Karpas-422 (cell line): ENCODE results near the gene CST3. TPM values are rescaled to one million over a fixed set of nuclear protein-coding genes. Genes with fewer than 3 reads are reported as not detected.

Experiments
- DNase-seq: peaks from one replicate; pipeline ENCODE4 v3.0.0-alpha.2; 2015
- H2AFZ ChIP-seq: fragments of 200-600 bp; sonication (generic); 2 replicates; pipeline ENCODE4 v1.6.1; 2014; ENCODE audit warnings: antibody characterized with exemption, low read length, mixed read lengths
- H3K27ac ChIP-seq: fragments of 200-600 bp; sonication (generic); 2 replicates; pipeline ENCODE4 v1.5.1; 2014; ENCODE audit warnings: mild to moderate bottlenecking, low read length, moderate library complexity
- H3K27me3 ChIP-seq: fragments of 200-600 bp; sonication (generic); 2 replicates; pipeline ENCODE4 v1.6.1; 2014; ENCODE audit warnings: low read length, mixed read lengths
- H3K36me3 ChIP-seq: fragments of 200-600 bp; sonication (generic); 2 replicates; pipeline ENCODE4 v1.6.1; 2014; ENCODE audit warnings: low read length, mixed read lengths; ENCODE audit not compliant: insufficient read depth
- H3K4me1 ChIP-seq: fragments of 200-600 bp; sonication (generic); 2 replicates; pipeline ENCODE4 v1.6.1; 2014; ENCODE audit warnings: mild to moderate bottlenecking, low read length, mixed read lengths
- H3K4me2 ChIP-seq: fragments of 200-600 bp; sonication (generic); 2 replicates; pipeline ENCODE4 v1.6.1; 2014; ENCODE audit warnings: low read length, low read depth, mild to moderate bottlenecking; ENCODE audit not compliant: poor library complexity, severe bottlenecking
- H3K4me3 ChIP-seq: fragments of 200-600 bp; sonication (generic); 2 replicates; pipeline ENCODE4 v1.5.1; 2014; ENCODE audit warnings: mild to moderate bottlenecking, antibody characterized with exemption, low read length, mixed read lengths
- H3K79me2 ChIP-seq: fragments of 200-600 bp; sonication (generic); 2 replicates; pipeline ENCODE4 v1.6.1; 2014; ENCODE audit warnings: mild to moderate bottlenecking, low read length, mixed read lengths
- H3K9ac ChIP-seq: fragments of 200-600 bp; sonication (generic); 2 replicates; pipeline ENCODE4 v1.6.0; 2014; ENCODE audit warnings: low read length
- H3K9me2 ChIP-seq: fragments of 200-600 bp; sonication (generic), shearing (Covaris generic); replicated peaks from 2 replicates; pipeline ENCODE4 v1.6.0; 2014; ENCODE audit warnings: mild to moderate bottlenecking, low read length, moderate library complexity; ENCODE audit not compliant: insufficient read depth
- H3K9me3 ChIP-seq: fragments of 300-700, 200-600 bp; sonication (generic); 2 replicates; pipeline ENCODE4 v1.6.1; 2014; ENCODE audit warnings: low read length, mixed read lengths
- H4K20me1 ChIP-seq: fragments of 200-600 bp; sonication (generic); 2 replicates; pipeline ENCODE4 v1.6.1; 2014; ENCODE audit warnings: mild to moderate bottlenecking, antibody characterized with exemption, low read length, low read depth; ENCODE audit not compliant: insufficient read depth
- total RNA-seq: library from RNA; depleted of rRNA; stranded (reverse); fragments of >200 nt; shearing (Covaris generic); gene quantifications from 2 replicates; pipeline ENCODE4 v1.2.3, GENCODE V29; 2014; ENCODE audit warnings: low replicate concordance

CST3 gene
- total RNA-seq, 1 experiment from 2014 or later, result not detected

- Histone ChIP-seq H3K4me2 (no peak overlapping the region), H3K9me3 (no peaks in the 10 kb centered on the region), H3K4me3 (no peak overlapping the region), H3K9me2 (no peaks in the 10 kb centered on the region), H3K9ac (no peak overlapping the region), H3K27ac (no peak overlapping the region), H3K36me3 (no peaks in the 10 kb centered on the region), H3K27me3 (no peaks in the 10 kb centered on the region), H4K20me1 (no peaks in the 10 kb centered on the region), H2AFZ (no peak overlapping the region), H3K4me1 (no peaks in the 10 kb centered on the region), H3K79me2 (no peaks in the 10 kb centered on the region)
- no peak for DNase-seq
These were observed 23.6 kb downstream of the CST3 start for GRCh38 chr20:23614163-23614562.

- Histone ChIP-seq H3K27me3 (no peaks in the 10 kb centered on the region), H3K36me3 (no peaks in the 10 kb centered on the region), H2AFZ (no peak overlapping the region), H4K20me1 (no peaks in the 10 kb centered on the region), H3K4me1 (no peaks in the 10 kb centered on the region), H3K27ac (no peak overlapping the region), H3K9me3 (no peaks in the 10 kb centered on the region), H3K9me2 (no peaks in the 10 kb centered on the region), H3K4me3 (no peak overlapping the region), H3K79me2 (no peaks in the 10 kb centered on the region), H3K9ac (no peak overlapping the region), H3K4me2 (no peak overlapping the region)
- DNase-seq, result no peak
These were observed 24.1 kb downstream of the CST3 start for GRCh38 chr20:23613676-23614075.

DNA sequence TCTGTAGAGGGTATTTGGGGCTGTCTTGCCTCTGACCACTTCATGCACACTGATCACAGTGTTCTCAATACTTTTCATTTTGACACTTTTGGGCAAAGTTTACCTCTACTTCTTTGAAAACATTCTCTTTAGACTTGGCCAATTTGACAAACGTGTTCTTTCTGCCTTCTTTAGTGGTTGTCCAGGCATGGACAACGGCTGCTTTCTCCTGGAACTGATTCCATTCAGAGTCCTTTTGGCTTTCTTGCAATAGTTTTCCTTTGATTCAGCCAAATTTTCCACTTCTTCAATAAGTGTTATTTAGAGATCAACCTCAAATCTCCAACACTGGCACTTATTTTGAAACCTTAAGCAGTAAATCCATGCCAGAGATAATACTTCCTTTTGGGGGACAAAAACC, 25.4 kb downstream of the CST3 start:
- Histone ChIP-seq H4K20me1 (no peaks in the 10 kb centered on the region), H3K79me2 (no peaks in the 10 kb centered on the region), H3K4me3 (no peak overlapping the region), H3K4me2 (no peak overlapping the region), H3K36me3 (no peaks in the 10 kb centered on the region), H3K4me1 (no peaks in the 10 kb centered on the region), H3K27ac (no peak overlapping the region), H3K9ac (no peak overlapping the region), H3K9me2 (no peaks in the 10 kb centered on the region), H3K27me3 (no peaks in the 10 kb centered on the region), H2AFZ (no peak overlapping the region), H3K9me3 (no peaks in the 10 kb centered on the region)
- no peak for DNase-seq

DNA sequence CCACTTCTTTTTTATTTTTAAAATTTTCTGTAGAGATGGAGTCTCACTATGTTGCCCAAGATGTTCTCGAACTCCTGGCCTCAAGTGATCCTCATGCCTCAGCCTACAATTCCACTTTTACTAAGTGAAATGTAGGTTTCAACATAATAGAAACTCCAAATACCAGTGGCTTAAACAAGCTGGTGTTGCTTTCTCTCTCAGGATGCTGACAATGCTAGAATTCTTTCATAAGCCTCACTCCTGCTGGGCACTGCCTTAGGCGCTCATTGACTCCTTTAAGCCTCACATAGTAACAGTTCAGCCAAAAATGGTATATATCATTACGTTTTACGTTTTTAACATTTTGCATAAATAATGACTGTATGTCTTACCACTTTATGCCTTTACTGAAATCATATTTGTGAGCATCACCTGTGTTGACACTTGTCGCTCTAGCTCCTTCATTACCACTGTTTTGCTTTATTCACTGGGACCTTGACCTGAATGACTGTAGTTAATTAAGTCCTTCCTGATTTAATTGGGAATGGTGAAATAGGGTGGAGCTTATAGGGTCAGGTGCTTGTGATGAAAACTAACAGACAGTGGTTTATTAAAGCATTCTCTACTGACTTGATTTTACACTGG, 28.2 kb downstream of the CST3 start:
- Histone ChIP-seq H4K20me1 (no peaks in the 10 kb centered on the region), H3K9ac (no peak overlapping the region), H3K4me1 (no peaks in the 10 kb centered on the region), H2AFZ (no peak overlapping the region), H3K9me3 (no peaks in the 10 kb centered on the region), H3K9me2 (no peaks in the 10 kb centered on the region), H3K4me3 (no peak overlapping the region), H3K4me2 (no peak overlapping the region), H3K79me2 (no peaks in the 10 kb centered on the region), H3K36me3 (no peaks in the 10 kb centered on the region), H3K27me3 (no peaks in the 10 kb centered on the region), H3K27ac (no peak overlapping the region)
- no peak for DNase-seq

- no peaks in the 10 kb centered on the region for H3K79me2 ChIP-seq
- H3K27ac ChIP-seq, result no peak overlapping the region
- H2AFZ ChIP-seq, result no peak overlapping the region
- no peak overlapping the region for H3K9ac ChIP-seq
- H3K9me2 ChIP-seq, result no peaks in the 10 kb centered on the region
- no peaks in the 10 kb centered on the region for H4K20me1 ChIP-seq
- no peaks in the 10 kb centered on the region for H3K27me3 ChIP-seq
- 0 out of 2 replicates have a peak, but pooled peaks cover under 1% of the 10 kb centered on the region for H3K4me1 ChIP-seq
- H3K4me3 ChIP-seq, result no peak overlapping the region
- no peak for DNase-seq
- no peak overlapping the region for H3K4me2 ChIP-seq
- H3K36me3 ChIP-seq, result no peaks in the 10 kb centered on the region
- H3K9me3 ChIP-seq, result no peaks in the 10 kb centered on the region
These were observed 29.4 kb downstream of the CST3 start for GRCh38 chr20:23608251-23608846.

GRCh38 chr20:23607497-23608245, 30.1 kb downstream of the CST3 start:
- Histone ChIP-seq H3K4me1 (peaks cover 8% of the 10 kb centered on the region; the same call in 1 of the 2 replicates), H3K9me2 (no peaks in the 10 kb centered on the region), H3K36me3 (no peaks in the 10 kb centered on the region), H3K4me3 (no peak overlapping the region), H3K27ac (no peak overlapping the region), H4K20me1 (no peaks in the 10 kb centered on the region), H3K4me2 (no peak overlapping the region), H3K79me2 (no peaks in the 10 kb centered on the region), H3K9me3 (no peaks in the 10 kb centered on the region), H3K9ac (no peak overlapping the region), H3K27me3 (no peaks in the 10 kb centered on the region), H2AFZ (no peak overlapping the region)
- no peak for DNase-seq

DNA sequence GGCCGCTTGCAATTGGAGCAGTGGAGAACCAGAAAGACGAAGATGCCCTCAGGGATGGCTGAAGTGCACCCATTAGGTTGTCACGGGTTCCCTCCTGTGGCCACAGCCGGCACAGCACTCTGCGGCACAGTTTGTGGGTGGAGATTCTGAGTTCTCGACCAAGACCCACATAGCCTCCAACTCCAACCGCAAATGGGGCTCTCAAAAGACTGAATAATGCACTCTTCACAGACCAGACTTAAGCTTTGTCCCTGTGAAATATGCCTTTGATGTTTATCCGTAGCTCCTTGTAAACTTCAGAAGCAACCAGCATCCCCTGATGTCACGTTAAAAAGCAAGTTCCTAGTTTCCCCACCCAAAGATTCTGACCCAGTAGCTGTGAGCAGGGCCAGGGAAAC, 31.1 kb downstream of the CST3 start:
- H3K9me2 ChIP-seq, result no peaks in the 10 kb centered on the region
- H3K4me2 ChIP-seq, result no peak overlapping the region
- H3K9me3 ChIP-seq, result no peaks in the 10 kb centered on the region
- H4K20me1 ChIP-seq, result no peaks in the 10 kb centered on the region
- H2AFZ ChIP-seq, result no peak overlapping the region
- peaks cover 18% of the 10 kb centered on the region for H3K4me1 ChIP-seq
- H3K27ac ChIP-seq, result no peak overlapping the region
- H3K36me3 ChIP-seq, result no peaks in the 10 kb centered on the region
- no peak overlapping the region for H3K4me3 ChIP-seq
- no peak overlapping the region for H3K9ac ChIP-seq
- peak; percentile 87 for DNase-seq
- no peaks in the 10 kb centered on the region for H3K79me2 ChIP-seq
- H3K27me3 ChIP-seq, result no peaks in the 10 kb centered on the region

DNA sequence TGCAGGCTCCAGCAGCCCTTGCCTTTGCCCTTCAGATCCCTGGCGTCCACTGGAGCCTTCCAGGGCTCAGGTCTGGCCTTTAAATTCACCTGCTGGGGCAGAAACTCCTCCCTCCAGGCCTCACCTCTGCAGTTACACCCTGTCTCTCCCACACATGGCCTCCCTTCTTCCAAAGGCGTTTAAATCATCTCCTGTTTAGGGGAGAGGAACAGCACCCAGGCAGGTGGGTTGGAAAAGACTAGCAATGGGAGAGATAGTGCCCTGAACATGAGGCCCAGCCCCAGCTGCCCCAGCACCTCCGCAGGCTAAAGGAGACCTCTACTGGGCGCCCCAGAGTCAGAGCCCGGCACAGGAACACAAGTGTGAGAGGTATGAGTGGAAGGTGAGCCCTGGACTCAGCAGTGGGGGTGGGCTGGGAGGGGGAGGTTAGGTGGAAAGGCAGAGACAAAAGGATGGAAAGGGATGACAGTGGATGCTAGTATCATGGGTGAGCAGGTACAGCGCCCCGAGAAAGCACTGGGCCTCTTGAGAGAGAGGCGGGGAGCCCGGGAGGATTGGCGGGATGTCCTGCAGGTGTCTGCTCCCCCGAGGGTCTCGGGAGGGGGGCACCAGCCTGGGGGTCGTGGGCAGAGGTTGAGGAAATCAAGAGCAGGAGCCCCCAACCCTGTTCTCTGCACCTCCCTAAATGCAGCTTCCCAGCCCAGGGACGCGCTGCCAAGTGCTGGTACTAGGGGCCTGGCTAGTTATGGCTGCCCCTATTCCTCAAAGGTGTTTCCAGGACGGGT, 31.7 kb downstream of the CST3 start, which contains the start of gene CST9:
TSS of gene CST9 (minus strand) at position 51 of the 785 bp plus-strand sequence. CDS start 53 bp downstream, outside the sequence.
- Histone ChIP-seq H3K27ac (no peak within 1 kb of the TSS), H3K4me1 (peaks cover 23% of the 10 kb centered on the region), H2AFZ (no peak within 1 kb of the TSS), H3K27me3 (no peaks in the 10 kb centered on the region), H3K9me2 (no peaks in the 10 kb centered on the region), H3K79me2 (no peaks in the 10 kb centered on the region), H4K20me1 (no peaks in the 10 kb centered on the region), H3K36me3 (no peaks in the 10 kb centered on the region), H3K9ac (no peak within 1 kb of the TSS), H3K9me3 (no peaks in the 10 kb centered on the region), H3K4me2 (no peak within 1 kb of the TSS), H3K4me3 (no peak within 1 kb of the TSS)
- DNase-seq, result no peak
